IMR-90 (cell line): ENCODE results near the gene C5orf58. TPM values are rescaled to one million over a fixed set of nuclear protein-coding genes. Genes with fewer than 3 reads are reported as not detected.

Experiments used
- ATAC-seq: fragments of 200-7000 bp; cut with Tn5 transposase; 2 replicates; pipeline ENCODE4 v1.9.1; 2020; ENCODE audit warnings: low read depth, mild to moderate bottlenecking, moderate library complexity
- BruUV-seq: library from RNA; stranded (reverse); fragments of 400-500 nt; replicated peaks from 2 replicates; lab custom pipeline; 2021; lab: Mats Ljungman, UMichigan
- CTCF ChIA-PET: fragments of 300-600 bp; formaldehyde crosslinking; extraction: SDS; loops from one replicate; lab custom pipeline; 2021; ENCODE audit warnings: antibody characterized with exemption; lab: Yijun Ruan, JAX
- POLR2A ChIA-PET: fragments of 300-600 bp; sonication (Branson Sonifier 250); formaldehyde crosslinking; loops from one replicate; lab custom pipeline; 2022; ENCODE audit warnings: antibody characterized with exemption; ENCODE audit not compliant: unreplicated experiment; lab: Charles Lee
- DNase-seq: peaks from one replicate; pipeline ENCODE4 v3.0.0; 2013
- H2AFZ ChIP-seq: replicated peaks from 2 replicates; pipeline ENCODE3; 2013; ENCODE audit warnings: low read length, mild to moderate bottlenecking; ENCODE audit not compliant: poor library complexity
- H2AK5ac ChIP-seq: 2 replicates; pipeline ENCODE4 v1.6.1; 2013; ENCODE audit warnings: low read depth, low read length, inconsistent platforms
- H2AK9ac ChIP-seq: replicated peaks from 2 replicates; pipeline ENCODE3; 2013; ENCODE audit warnings: mild to moderate bottlenecking, low read depth, low read length, moderate library complexity; ENCODE audit not compliant: poor library complexity
- H2BK120ac ChIP-seq: 2 replicates; pipeline ENCODE4 v1.6.1; 2013; ENCODE audit warnings: low read depth, low read length, inconsistent platforms
- H2BK15ac ChIP-seq: 3 replicates; pipeline ENCODE4 v1.6.1; 2013; ENCODE audit warnings: low read depth, low read length, inconsistent platforms
- H2BK20ac ChIP-seq: 2 replicates; pipeline ENCODE4 v1.6.1; 2013; ENCODE audit warnings: low read depth, mild to moderate bottlenecking, inconsistent platforms, low read length, moderate library complexity
- H2BK5ac ChIP-seq: 2 replicates; pipeline ENCODE4 v1.6.1; 2013; ENCODE audit warnings: mild to moderate bottlenecking, low read depth, low read length, inconsistent platforms; ENCODE audit not compliant: poor library complexity, severe bottlenecking
- H3K14ac ChIP-seq: replicated peaks from 2 replicates; pipeline ENCODE4 v1.6.1; 2013; ENCODE audit warnings: low read depth, low read length, inconsistent platforms
- H3K18ac ChIP-seq: 2 replicates; pipeline ENCODE4 v1.6.1; 2013; ENCODE audit warnings: low read depth, low read length, control low read depth
- H3K23ac ChIP-seq: 2 replicates; pipeline ENCODE4 v1.6.1; 2013; ENCODE audit warnings: low read depth, low read length, inconsistent platforms
- H3K27ac ChIP-seq: 2 replicates; pipeline ENCODE4 v1.5.1; 2013; ENCODE audit warnings: mild to moderate bottlenecking, control low read depth, low read length; ENCODE audit not compliant: insufficient read depth
- H3K27me3 ChIP-seq: 2 replicates; pipeline ENCODE4 v1.6.1; 2013; ENCODE audit warnings: low read length; ENCODE audit not compliant: control insufficient read depth, insufficient read depth
- H3K36me3 ChIP-seq: 2 replicates; pipeline ENCODE4 v1.6.1; 2013; ENCODE audit warnings: low read length, mixed read lengths; ENCODE audit not compliant: control insufficient read depth, insufficient read depth
- H3K4ac ChIP-seq: 2 replicates; pipeline ENCODE4 v1.6.1; 2013; ENCODE audit warnings: low read depth, low read length, inconsistent platforms
- H3K4me1 ChIP-seq: 2 replicates; pipeline ENCODE4 v1.6.1; 2013; ENCODE audit warnings: low read length, mixed read lengths; ENCODE audit not compliant: control insufficient read depth, insufficient read depth
- H3K4me2 ChIP-seq: 2 replicates; pipeline ENCODE4 v1.6.1; 2013; ENCODE audit warnings: low read depth, mild to moderate bottlenecking, control low read depth, low read length, moderate library complexity
- H3K4me3 ChIP-seq: 2 replicates; pipeline ENCODE4 v1.5.1; 2013; ENCODE audit warnings: low read depth, mild to moderate bottlenecking, control low read depth, low read length, moderate library complexity; ENCODE audit not compliant: insufficient read depth
- H3K56ac ChIP-seq: 2 replicates; pipeline ENCODE4 v1.6.1; 2013; ENCODE audit warnings: low read length, inconsistent platforms; ENCODE audit not compliant: insufficient read depth; ENCODE audit errors: extremely low read depth
- H3K79me1 ChIP-seq, 2 experiments: 2 replicates each; pipeline ENCODE4 v1.6.1; 2013; ENCODE audit warnings: low read length in 2 of 2, inconsistent platforms in 1 of 2, low read depth in 1 of 2
- H3K9ac ChIP-seq: 2 replicates; pipeline ENCODE4 v1.6.1; 2013; ENCODE audit warnings: low read depth, low read length, control low read depth
- H3K9me1 ChIP-seq: 2 replicates; pipeline ENCODE4 v1.6.1; 2013; ENCODE audit warnings: low read length, inconsistent platforms; ENCODE audit not compliant: insufficient read depth
- H3K9me3 ChIP-seq: 2 replicates; pipeline ENCODE4 v1.6.1; 2013; ENCODE audit warnings: low read length; ENCODE audit not compliant: control insufficient read depth, insufficient read depth
- H4K20me1 ChIP-seq: 2 replicates; pipeline ENCODE4 v1.6.1; 2013; ENCODE audit warnings: low read length, inconsistent platforms; ENCODE audit not compliant: insufficient read depth
- H4K5ac ChIP-seq: 2 replicates; pipeline ENCODE4 v1.6.1; 2013; ENCODE audit warnings: mild to moderate bottlenecking, low read depth, low read length, control low read depth
- H4K8ac ChIP-seq, 2 experiments: 2 replicates each; pipeline ENCODE4 v1.6.1; 2013; ENCODE audit warnings: low read depth in 2 of 2, low read length in 2 of 2, control low read depth in 1 of 2, inconsistent platforms in 1 of 2
- H4K91ac ChIP-seq: 2 replicates; pipeline ENCODE4 v1.6.1; 2013; ENCODE audit warnings: low read depth, low read length, inconsistent platforms; ENCODE audit not compliant: insufficient read depth
- BHLHE40 ChIP-seq: fragments of 150-350 bp; IDR thresholded peaks from 2 replicates; pipeline ENCODE4 v1.6.1; 2016; ENCODE audit warnings: mild to moderate bottlenecking, low read depth, low read length
- CEBPB ChIP-seq: IDR thresholded peaks from 2 replicates; pipeline ENCODE4 v1.6.1; 2012; ENCODE audit warnings: low read depth, low read length, improper control_type of control experiment
- CHD1 ChIP-seq: IDR thresholded peaks from 2 replicates; pipeline ENCODE4 v1.6.1; 2012; ENCODE audit warnings: low read depth, low read length, improper control_type of control experiment
- CTCF ChIP-seq: conservative IDR thresholded peaks from 2 replicates; pipeline ENCODE4 v1.5.1; 2012; ENCODE audit warnings: mild to moderate bottlenecking, low read depth, low read length, improper control_type of control experiment
- ELK1 ChIP-seq: fragments of 150-350 bp; IDR thresholded peaks from 2 replicates; pipeline ENCODE4 v1.6.1; 2016; ENCODE audit warnings: low read depth, mild to moderate bottlenecking, low read length, moderate library complexity, borderline replicate concordance
- FOS ChIP-seq: fragments of 150-350 bp; IDR thresholded peaks from 2 replicates; pipeline ENCODE4 v1.6.1; 2016; ENCODE audit warnings: low read depth, low read length
- MAFK ChIP-seq: IDR thresholded peaks from 2 replicates; pipeline ENCODE4 v1.6.1; 2012; ENCODE audit warnings: low read depth, low read length, improper control_type of control experiment
- MAZ ChIP-seq: IDR thresholded peaks from 2 replicates; pipeline ENCODE4 v1.6.1; 2012; ENCODE audit warnings: low read depth, mild to moderate bottlenecking, low read length, improper control_type of control experiment, moderate library complexity, borderline replicate concordance
- MXI1 ChIP-seq: IDR thresholded peaks from 2 replicates; pipeline ENCODE4 v1.6.1; 2012; ENCODE audit warnings: low read depth, mild to moderate bottlenecking, low read length, moderate library complexity, borderline replicate concordance
- NFE2L2 ChIP-seq: fragments of 150-350 bp; IDR thresholded peaks from 2 replicates; pipeline ENCODE4 v1.6.1; 2016; ENCODE audit warnings: low read depth, mild to moderate bottlenecking, low read length
- POLR2A ChIP-seq: IDR thresholded peaks from 2 replicates; pipeline ENCODE4 v1.6.1; 2012; ENCODE audit warnings: mild to moderate bottlenecking, low read depth, low read length
- RAD21 ChIP-seq: IDR thresholded peaks from 2 replicates; pipeline ENCODE4 v1.6.1; 2012; ENCODE audit warnings: low read length, improper control_type of control experiment
- RFX5 ChIP-seq: IDR thresholded peaks from 2 replicates; pipeline ENCODE4 v1.8.0; 2012; ENCODE audit warnings: low read depth, mild to moderate bottlenecking, low read length, moderate library complexity
- SMC3 ChIP-seq: fragments of 150-350 bp; IDR thresholded peaks from 2 replicates; pipeline ENCODE4 v1.6.1; 2016; ENCODE audit warnings: low read depth, mild to moderate bottlenecking, antibody characterized with exemption, low read length, moderate library complexity
- USF2 ChIP-seq: fragments of 150-350 bp; IDR thresholded peaks from 2 replicates; pipeline ENCODE4 v1.6.1; 2017; ENCODE audit warnings: mild to moderate bottlenecking, antibody characterized with exemption, low read length, low read depth
- WGBS, 2 experiments: methylation state at CpG; one replicate each; pipeline versions ENCODE4 v1.1.5 to v1.1.7; 2013; ENCODE audit warnings: missing lambda C conversion rate in 2 of 2; ENCODE audit not compliant: insufficient read length in 1 of 2; ENCODE audit errors: extremely low coverage in 2 of 2; 5-methylcytosine and 5-hydroxymethylcytosine counted together
- dilution Hi-C: fragments of 300-500 bp; cut with HindIII; formaldehyde crosslinking; loops from one replicate; pipeline ENCODE4 v1.14.3; 2018; ENCODE audit warnings: low sequenced_read_pairs; ENCODE audit not compliant: unreplicated experiment
- in situ Hi-C: fragments of 300-500 bp; cut with MboI; formaldehyde crosslinking; loops from 3 replicates; pipeline ENCODE4 v1.14.3; 2019; ENCODE audit warnings: low sequenced_read_pairs, inconsistent platforms, mixed read lengths
- intact Hi-C: fragments of 100-400 bp; cut with micrococcal nuclease; formaldehyde crosslinking; loops from 2 replicates; pipeline ENCODE4 v1.10.0; 2022
- polyA plus RNA-seq, 3 experiments: library from polyadenylated mRNA; depleted of rRNA; stranded (reverse); fragments of >200 nt; gene quantifications; 2 replicates each; pipeline ENCODE4 v1.2.3, GENCODE V29; 2012; ENCODE audit warnings: low replicate concordance in 1 of 3
- total RNA-seq: library from RNA; depleted of rRNA; stranded (reverse); fragments of >200 nt; gene quantifications from 2 replicates; pipeline ENCODE4 v1.2.3, GENCODE V29; 2012

The C5orf58 gene
- total and polyA plus RNA-seq, 2 of the 4 experiments (the other 2 are of a cell fraction), result not detected

- BruUV-seq, result no TSS peak
- no peak overlapping the region for H2AK5ac ChIP-seq
- CTCF ChIA-PET, result no interaction called here
Observed at GRCh38 chr5:170246126-170246870, 13.5 kb downstream of the C5orf58 start.

More at GRCh38 chr5:170246126-170246870, 13.5 kb downstream of the C5orf58 start:
- ATAC-seq (no peak), DNase-seq (no peak)
- no peak overlapping the region for H3K9ac ChIP-seq
- H4K20me1 ChIP-seq, result no peaks in the 10 kb centered on the region
- no peaks in the 10 kb centered on the region for H3K4me1 ChIP-seq
- TF ChIP-seq RAD21 (no peak), MXI1 (no peak), USF2 (no peak), RFX5 (no peak), ELK1 (no peak), FOS (no peak), SMC3 (no peak), POLR2A (no peak), CTCF (no peak), MAZ (no peak), CHD1 (no peak), CEBPB (no peak), BHLHE40 (no peak), NFE2L2 (no peak), MAFK (no peak)
- H2BK5ac ChIP-seq, result no peak overlapping the region
- no peaks in the 10 kb centered on the region for H3K79me1 ChIP-seq
- H3K56ac ChIP-seq, result no peak overlapping the region
- dilution Hi-C loops, result no loop called here
- H3K36me3 ChIP-seq, result no peaks in the 10 kb centered on the region
- no peak overlapping the region for H3K4ac ChIP-seq
- H4K91ac ChIP-seq, result no peak overlapping the region
- H3K18ac ChIP-seq, result no peak overlapping the region
- H3K14ac ChIP-seq, result no peak overlapping the region
- H3K4me2 ChIP-seq, result no peak overlapping the region
- POLR2A ChIA-PET, result no interaction called here
- no peak overlapping the region for H3K23ac ChIP-seq
- H3K27me3 ChIP-seq, result no peaks in the 10 kb centered on the region
- no peak overlapping the region for H3K27ac ChIP-seq
- no peak overlapping the region for H2BK20ac ChIP-seq
- no peak overlapping the region for H3K4me3 ChIP-seq
- in situ Hi-C loops, result no loop called here
- no CpG with 5 or more reads among the region's 4 CpGs for WGBS, 2 experiments
- no peak overlapping the region for H2BK120ac ChIP-seq
- H4K5ac ChIP-seq, result no peak overlapping the region
- H4K8ac ChIP-seq, result no peak overlapping the region
- H2AK9ac ChIP-seq, result no peak overlapping the region
- no peak overlapping the region for H2AFZ ChIP-seq
- H3K9me3 ChIP-seq, result no peaks in the 10 kb centered on the region
- no peaks in the 10 kb centered on the region for H3K9me1 ChIP-seq
- intact Hi-C loops, result no loop called here
- H2BK15ac ChIP-seq, result no peak overlapping the region
